SH-SY5Y (cell line): ENCODE measurements around the gene G0S2.

Source experiments
- GATA2 ChIP-seq: IDR thresholded peaks from 2 replicates; pipeline ENCODE4 v1.6.1; 2011; ENCODE audit warnings: mild to moderate bottlenecking, low read depth, low read length
- GATA3 ChIP-seq: IDR thresholded peaks from 2 replicates; pipeline ENCODE4 v1.6.1; 2011; ENCODE audit warnings: low read depth, mild to moderate bottlenecking, low read length, moderate library complexity

- TF ChIP-seq GATA2, result no peak
- TF ChIP-seq GATA3, result no peak
Measured at GRCh38 chr1:209628618-209629299, 46.5 kb upstream of the G0S2 start.
